ENCODE measurements around the gene ZNF599. TPM values are rescaled to one million over a fixed set of nuclear protein-coding genes. Genes with fewer than 3 reads are reported as not detected.

ZNF599 gene
- total RNA-seq, 1 donor from 2014 or later, result 3.8 TPM

DNA sequence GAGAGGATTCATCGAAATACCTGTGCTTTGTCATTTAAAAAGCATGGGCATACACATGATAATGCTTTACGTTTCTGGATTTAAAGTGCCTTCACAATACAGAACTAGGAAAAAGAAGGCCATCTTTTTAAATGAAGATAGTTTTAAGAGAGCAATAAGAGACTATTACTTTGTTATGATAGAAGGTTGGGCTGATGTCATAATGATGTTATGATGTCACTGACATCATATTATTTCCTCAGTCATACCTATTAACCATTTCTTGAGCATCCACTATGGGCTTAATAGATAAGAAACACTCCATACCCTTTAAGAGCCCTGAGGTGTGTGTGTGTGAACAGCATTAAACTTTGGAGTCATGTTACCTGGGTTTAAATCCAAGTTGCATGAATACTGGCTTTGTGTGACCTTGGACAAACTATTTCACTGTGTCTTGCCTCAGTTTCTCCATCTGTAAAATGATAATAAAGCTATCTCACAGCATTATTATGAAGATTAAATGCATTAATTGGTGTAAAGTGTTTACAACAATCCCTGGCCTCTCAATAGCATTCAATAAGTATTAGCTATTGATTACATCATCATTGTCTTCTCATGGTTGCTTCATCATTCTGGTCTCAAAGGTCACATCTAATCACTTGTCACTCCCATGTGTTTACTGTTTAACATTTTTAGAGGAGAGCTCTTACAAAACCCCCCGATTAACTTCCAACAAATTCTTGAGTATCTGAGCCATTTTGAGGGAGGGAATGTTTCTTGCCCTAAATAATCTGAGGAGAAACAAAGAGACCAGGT, 27.9 kb downstream of the ZNF599 start:
- DNase-seq, result no peak

- DNase-seq, result no peak
Observed at GRCh38 chr19:34734537-34735103, 38.4 kb downstream of the ZNF599 start.

DNA sequence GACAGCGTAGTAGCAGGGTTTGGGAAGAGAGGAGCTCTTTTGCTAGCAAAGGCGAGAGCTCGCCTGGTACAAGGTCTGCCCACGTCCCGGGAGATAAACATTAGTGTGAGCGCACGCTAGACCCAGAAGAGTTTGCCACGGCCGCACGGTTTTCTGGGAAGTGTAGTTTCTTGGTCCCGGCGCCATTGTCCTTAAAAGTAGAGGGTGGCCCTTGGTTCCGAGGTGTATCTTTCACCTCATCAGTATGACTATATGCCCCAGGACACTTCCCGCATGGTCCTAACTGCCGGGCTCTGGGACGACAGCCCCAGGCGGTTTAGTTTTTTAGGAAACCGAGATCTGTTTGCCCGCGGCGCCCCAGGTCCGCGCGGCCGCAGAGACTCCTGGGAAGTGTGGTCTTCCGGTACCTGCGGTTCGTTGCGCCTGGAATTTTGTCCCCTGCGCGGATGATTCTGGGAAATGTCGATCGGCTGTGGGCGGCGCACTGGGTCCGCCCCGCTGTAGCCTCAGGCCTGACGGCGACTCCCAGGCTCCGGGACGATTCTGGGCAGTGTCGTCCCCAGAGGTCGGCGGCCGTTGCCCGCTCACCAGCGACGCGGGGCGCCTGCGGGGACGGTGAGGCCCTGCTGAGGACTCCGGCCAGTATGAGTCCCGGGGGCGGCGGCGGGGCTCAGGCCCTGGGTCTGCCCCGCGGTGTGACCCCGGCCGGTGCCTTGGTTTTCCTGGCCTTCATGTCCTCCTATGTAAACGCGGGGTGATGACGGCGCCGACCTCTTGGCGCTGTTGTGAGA, 39.1 kb downstream of the ZNF599 start, which contains the start of gene ZNF181:
Gene ZNF181 (plus strand): TSS at position 498 of the 791 bp plus-strand sequence. CDS start 795 bp downstream, outside the sequence.
- peak; percentile 94 for DNase-seq

DNA sequence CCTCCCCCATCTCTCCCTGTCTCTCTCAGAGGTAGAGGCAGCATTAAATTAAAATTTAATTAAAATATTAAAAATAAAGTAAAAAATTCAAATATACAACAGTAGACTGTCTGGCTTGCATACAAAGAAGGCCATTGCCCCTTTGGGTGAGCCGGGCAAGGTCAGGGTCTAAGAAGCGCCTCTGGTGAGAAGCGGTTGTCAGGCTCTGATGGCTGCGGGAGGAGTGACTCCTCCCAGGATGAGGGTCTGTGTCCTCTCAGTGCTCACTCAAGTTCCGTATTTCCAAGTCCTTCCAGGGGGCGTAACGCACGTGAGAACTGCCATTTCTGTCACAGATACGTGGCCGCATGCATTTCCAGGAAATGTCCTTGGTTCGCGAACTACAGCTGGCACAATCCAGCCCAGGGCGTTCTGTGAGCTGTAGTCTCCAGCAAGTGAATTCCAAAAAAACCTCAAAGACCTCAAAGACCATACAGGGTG, 39.7 kb downstream of the ZNF599 start:
- peak; percentile 91 for DNase-seq

DNA sequence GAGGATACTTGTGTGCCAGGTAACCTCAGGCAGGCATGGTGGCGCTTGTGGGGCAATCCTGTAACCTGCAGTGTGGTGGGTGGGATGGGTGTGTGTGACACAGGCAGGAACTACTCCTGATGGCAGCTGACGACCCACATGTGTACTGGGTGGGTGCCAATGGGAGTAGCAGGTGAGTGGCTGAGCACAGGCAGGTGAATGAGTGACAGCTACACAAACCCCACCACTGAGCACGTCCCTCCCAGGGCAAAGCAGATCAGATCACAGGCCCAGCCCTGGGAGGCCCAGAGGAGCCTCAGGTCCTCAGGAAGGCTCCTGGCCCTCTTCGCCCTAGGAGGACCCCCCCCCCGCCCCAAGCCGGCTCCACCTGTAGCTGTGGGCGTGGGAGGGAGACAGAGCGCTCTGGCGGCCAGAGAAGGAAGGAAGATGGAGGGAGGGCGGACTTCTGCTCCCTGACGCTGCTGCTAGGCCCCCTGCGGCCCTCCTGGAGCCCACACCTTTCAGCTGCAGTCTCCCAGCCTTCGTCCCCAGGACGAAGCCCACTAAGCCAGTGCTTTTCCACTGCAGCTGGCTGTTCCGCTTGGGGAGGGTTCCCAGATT, 40.3 kb downstream of the ZNF599 start:
- no peak for DNase-seq

DNA sequence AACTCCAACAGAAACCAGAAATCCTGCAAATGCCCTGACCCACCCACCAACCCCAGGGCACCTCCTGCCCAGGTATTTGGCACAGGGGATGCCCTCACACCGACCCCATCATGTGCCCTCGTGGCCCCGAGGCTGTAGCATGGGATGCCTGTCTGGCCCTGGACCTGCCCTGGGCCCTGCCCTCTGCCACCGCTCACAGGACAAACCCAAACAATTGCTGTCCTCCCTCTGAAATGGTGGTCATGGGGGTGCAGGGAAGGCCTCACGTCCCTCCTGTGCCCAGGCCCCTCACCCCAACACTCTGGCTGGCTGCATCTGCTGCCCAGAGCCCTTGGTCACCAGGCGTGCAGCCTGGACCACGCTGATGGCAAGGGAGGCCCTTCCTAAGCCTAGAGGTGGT, 41.1 kb downstream of the ZNF599 start:
- DNase-seq, result no peak

DNA sequence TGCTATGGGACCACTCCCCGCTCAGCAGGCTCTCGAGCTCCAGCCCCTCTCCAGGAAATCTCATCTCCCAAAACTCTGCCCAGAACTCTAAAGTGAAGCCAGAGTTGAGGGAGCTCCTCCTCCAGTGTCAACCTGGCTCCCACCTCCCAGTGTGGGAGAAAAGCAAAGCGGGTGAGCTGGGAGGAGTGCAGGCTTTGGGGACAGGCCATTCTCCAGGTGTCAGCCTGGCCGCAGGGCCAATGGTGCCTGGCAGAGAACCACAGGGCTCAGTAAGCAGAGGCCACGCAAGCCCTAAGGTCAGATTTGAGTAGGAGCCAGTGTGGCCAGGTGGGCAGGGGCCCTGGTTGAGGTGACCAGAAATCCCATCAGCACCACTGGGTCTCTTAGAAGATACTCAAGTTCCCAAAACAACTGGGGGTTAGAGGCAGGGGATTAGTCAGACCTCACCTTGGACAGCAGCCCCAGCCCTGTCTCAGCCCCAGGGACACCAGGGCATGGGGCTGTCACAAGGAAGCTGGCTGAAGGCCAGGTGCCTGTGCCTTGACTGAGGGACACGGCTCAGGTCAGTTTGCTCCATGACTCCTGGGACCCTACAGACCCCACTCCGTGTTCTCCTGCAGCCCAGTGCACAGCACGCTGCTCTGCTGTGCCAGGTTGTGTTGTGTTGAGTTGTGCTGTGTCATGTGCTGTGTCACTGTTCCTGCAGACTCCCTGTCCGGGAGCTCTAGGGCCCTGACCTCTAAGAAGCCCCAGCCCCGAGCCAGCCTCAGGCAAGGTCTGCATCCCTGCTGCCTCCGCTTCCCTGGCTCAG, 41.8 kb downstream of the ZNF599 start:
- DNase-seq, result no peak

DNA sequence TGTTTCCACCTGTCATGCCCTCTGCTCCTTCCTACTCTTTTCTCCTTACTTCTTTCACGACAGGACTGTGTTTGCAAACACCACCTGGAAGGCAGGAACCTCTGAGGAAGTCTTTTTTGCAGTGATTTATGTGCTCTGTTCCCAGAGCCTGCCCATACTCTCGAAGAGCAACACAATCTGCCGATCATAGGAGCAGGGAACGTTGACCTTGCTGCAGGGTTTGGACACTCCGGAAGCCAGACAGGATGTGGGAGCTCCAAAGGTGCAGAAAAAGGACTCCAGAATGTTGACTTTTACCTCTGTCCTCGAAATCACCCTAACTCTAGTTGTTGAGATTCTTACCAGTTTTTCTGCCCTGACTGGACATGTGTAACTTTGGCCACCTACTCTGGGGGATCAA, 47.6 kb downstream of the ZNF599 start:
- DNase-seq, result no peak

DNA sequence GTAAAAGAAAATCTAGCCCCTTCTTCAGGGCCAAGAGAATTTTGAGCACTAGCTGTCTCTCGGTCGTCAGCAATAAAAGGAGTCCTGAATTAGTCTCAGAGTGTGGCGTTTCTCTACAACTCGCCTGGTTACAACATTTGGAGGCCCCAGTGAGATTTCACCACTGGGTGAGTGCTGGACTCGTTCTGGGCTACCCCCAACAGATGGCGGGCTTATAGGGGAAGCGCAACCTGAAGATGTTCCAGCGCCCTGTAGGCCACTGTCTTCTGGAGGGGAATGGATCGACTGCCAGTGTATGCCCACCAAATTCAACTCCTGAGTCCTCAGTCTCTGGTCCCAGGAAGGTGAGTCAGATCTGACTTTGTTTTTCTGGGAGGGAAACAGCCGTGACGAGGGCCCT, 50.7 kb downstream of the ZNF599 start:
- no peak for DNase-seq

GRCh38 chr19:34715357-34715756, 57.7 kb downstream of the ZNF599 start:
- no peak for DNase-seq

- DNase-seq, result no peak
Observed at GRCh38 chr19:34713262-34713637, 59.8 kb downstream of the ZNF599 start.

- DNase-seq, result peak; percentile 56
Observed at GRCh38 chr19:34712395-34713261, 60.4 kb downstream of the ZNF599 start.

DNA sequence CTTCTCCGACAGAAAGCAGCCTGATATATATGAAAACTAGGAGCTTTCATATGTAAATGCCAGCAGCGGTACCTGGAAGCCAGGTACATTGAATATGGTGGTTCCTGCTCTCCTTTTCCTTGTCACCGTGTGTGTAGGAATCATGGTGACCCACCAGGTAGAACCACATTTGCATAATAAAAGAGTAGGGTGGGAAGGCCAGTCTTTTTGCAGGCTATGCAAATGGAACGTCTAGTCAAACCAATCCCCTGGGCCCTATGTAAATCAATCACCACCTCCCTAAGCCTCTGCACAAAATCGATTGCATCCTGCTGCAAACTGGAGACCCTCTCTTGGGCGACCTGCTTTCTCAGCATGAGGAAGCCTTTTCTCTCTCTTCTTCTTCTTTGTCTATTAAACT, 61.1 kb downstream of the ZNF599 start:
- no peak for DNase-seq

Other genes with a start within 250 kb of the ZNF599 start
- 0.59 TPM for gene SCGB2B2, start 96.1 kb downstream of the ZNF599 start, total RNA-seq
- 28.7 TPM for gene ZNF302, start 95.5 kb downstream of the ZNF599 start, total RNA-seq
- 13.6 TPM for gene ZNF181, start 39.0 kb downstream of the ZNF599 start, total RNA-seq
- 3.2 TPM for gene ZNF30, start 153.7 kb upstream of the ZNF599 start, total RNA-seq
- gene ZNF792, start 191.0 kb upstream of the ZNF599 start, total RNA-seq, result 5.3 TPM
- 32.7 TPM for gene GRAMD1A, start 227.1 kb upstream of the ZNF599 start, total RNA-seq

Measured in skin of body (tissue), 2 donors.